ENCODE data around the gene TMTC3.

Gene TMTC3

DNA sequence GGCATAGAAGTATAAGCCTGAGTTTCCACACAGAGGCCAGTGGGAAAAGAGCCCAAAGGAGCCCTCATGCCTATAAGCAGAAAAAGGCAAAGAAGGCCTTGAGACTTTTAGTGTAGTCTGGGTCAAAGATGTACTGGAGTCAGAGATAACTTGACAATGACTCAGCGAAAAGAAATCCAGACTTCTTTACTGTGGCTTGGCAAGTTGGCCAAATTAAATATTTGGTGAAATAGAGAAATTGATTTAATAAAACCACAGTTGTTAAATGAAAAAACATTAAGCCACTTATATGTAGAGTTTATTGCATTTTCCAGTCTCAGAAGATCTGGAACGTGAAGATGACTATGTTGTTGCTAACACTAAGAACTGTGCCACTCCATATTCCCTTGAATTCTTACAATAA, 105.1 kb downstream of the TMTC3 start:
- peak; percentile 41 for DNase-seq (ENCODE audit: low spot score)
- POLR2A ChIA-PET (ENCODE audit: low non-redundant PET): no interaction called here
- CTCF ChIA-PET: no interaction called here
- no peak overlapping the region for H3K27ac ChIP-seq
- TF ChIP-seq, protein P1, sequence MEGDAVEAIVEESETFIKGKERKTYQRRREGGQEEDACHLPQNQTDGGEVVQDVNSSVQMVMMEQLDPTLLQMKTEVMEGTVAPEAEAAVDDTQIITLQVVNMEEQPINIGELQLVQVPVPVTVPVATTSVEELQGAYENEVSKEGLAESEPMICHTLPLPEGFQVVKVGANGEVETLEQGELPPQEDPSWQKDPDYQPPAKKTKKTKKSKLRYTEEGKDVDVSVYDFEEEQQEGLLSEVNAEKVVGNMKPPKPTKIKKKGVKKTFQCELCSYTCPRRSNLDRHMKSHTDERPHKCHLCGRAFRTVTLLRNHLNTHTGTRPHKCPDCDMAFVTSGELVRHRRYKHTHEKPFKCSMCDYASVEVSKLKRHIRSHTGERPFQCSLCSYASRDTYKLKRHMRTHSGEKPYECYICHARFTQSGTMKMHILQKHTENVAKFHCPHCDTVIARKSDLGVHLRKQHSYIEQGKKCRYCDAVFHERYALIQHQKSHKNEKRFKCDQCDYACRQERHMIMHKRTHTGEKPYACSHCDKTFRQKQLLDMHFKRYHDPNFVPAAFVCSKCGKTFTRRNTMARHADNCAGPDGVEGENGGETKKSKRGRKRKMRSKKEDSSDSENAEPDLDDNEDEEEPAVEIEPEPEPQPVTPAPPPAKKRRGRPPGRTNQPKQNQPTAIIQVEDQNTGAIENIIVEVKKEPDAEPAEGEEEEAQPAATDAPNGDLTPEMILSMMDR (conservative IDR thresholded peaks at IDR 0.05; ENCODE audit: low read depth): no peak

GRCh38 chr12:88248606-88249005, 106.5 kb downstream of the TMTC3 start:
- no peak for DNase-seq (ENCODE audit: low spot score)
- no peak overlapping the region for H3K27ac ChIP-seq
- TF ChIP-seq, protein P1 (conservative IDR thresholded peaks at IDR 0.05; ENCODE audit: low read depth): no peak
- CTCF ChIA-PET: no interaction called here
- POLR2A ChIA-PET (ENCODE audit: low non-redundant PET): no interaction called here
